HG03103 (cell line): ENCODE results near the gene WNT1.
A peak's percentile ranks its signal among the peaks of the same experiment; 100 is the strongest.

Experiments used
- ATAC-seq: cut with Tn5 transposase; IDR thresholded peaks from one replicate; pipeline ENCODE4 v1.9.1; 2021; ENCODE audit warnings: low read depth; ENCODE audit not compliant: unreplicated experiment

The WNT1 gene

DNA sequence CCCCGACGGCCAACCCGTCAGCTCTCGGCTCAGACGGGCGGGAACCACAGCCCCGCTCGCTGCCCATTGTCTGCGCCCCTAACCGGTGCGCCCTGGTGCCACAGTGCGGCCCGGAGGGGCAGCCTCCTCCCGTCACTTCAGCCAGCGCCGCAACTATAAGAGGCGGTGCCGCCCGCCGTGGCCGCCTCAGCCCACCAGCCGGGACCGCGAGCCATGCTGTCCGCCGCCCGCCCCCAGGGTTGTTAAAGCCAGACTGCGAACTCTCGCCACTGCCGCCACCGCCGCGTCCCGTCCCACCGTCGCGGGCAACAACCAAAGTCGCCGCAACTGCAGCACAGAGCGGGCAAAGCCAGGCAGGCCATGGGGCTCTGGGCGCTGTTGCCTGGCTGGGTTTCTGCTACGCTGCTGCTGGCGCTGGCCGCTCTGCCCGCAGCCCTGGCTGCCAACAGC, at the start of gene WNT1:
WNT1 (plus strand) TSS at position 32 of the 450 bp plus-strand sequence; CDS start at position 361, 329 bp downstream.
- no peak for ATAC-seq

DNA sequence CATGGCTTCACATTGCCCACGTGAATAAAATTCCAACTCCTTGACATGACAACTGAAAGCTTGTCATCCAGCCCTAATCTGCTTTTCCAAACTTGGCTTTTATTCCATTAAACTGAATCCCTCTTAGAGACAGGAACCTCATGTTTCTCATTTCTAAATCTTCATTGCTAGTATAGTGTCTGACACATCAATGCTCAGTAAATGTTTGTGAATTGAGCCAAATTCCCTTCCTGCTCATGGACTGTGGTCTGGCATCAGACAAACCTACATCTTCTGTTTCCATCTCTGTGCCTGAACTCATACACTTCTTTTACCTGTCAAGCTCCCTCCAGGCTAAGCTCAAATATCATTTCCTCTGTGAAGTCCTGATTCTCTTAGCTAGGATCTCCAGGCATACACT, 48.6 kb upstream of the WNT1 start:
- ATAC-seq = no peak

DNA sequence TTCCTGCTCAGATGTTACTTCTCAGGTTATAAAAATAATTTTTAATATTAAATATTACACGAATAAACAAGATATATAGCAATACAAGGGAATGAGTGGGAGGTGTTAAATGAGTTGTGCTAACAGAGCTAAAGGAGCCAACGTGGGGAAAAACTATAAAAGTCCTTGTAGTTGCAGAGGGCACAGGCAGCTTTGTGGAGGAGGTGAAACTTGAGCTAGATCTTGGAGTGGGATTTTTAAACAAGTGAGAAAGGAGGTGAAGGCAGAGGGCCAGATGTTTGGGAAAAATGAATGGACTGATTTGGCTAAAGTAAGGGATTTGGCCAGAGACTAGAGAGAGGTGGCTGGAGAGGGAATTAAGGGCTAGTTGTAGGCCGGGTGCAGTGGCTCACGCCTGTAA, 47.6 kb upstream of the WNT1 start:
- ATAC-seq = no peak

DNA sequence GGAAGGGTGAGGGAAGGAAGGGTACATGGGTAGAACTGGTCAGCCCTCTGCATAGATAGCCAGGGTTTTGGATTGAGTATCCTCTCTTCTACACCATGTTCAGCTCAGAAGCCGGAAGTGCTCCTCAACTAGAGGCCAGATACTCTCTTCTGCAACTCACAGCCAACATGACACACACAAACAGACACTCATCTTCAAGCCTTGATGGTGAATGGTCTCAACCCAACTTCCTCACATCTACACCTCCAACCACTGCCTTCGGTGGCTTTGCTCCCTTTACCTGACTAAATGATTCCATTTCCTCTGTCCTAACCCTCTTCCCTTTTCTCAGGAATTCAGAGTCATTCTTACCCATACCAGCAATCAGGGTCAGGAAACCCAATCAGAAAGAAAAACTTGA, 45.2 kb upstream of the WNT1 start:
- ATAC-seq = no peak

DNA sequence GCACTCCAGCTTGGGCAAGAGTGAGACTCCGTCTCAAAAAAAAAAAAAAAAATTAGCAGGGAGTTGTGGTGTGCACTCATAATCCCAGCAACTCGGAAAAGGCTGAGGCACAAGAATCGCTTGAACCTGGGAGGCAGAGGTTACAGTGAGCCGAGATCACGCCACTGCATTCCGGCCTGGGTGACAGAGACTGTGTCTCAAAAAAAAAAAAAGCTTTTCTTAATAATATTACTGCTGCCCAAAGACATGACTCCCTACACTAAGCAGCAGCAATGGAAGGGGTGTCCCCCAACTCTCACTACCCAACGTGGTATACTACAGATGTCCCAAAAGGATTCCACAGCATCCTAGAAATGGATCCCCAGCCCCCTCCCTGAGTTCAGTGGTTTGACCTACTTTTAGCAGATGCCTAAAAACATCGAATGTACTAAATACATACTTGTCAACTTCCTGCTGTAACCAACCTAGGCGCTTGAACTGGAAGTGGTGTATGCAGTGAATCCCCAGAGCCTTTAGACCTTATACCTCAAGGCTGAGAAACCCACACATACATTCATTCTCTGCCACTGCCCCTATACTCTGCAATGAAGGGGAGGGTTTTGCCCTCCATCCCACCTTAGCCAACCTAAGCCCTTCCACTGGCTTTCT, 44.3 kb upstream of the WNT1 start:
- ATAC-seq = no peak

DNA sequence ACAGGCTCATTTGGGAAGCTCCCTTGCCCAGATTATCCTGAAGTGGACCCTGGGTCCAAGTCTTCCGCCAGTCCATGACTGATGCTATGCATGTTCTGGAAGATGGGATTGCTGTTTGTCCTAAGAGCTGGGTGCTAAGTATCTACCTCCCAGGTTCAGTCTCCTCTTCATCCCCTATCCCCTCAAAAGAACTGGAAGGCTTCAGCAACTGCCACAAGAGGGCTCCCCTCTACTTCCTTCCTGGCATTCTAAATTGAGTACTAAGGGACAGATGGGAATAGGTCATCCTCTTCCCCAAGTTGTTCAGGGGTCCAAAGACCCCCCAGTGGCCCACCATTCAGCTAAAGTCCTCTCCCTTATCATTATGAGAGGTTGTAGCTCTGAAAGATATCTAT, 43.8 kb upstream of the WNT1 start:
- ATAC-seq = no peak

DNA sequence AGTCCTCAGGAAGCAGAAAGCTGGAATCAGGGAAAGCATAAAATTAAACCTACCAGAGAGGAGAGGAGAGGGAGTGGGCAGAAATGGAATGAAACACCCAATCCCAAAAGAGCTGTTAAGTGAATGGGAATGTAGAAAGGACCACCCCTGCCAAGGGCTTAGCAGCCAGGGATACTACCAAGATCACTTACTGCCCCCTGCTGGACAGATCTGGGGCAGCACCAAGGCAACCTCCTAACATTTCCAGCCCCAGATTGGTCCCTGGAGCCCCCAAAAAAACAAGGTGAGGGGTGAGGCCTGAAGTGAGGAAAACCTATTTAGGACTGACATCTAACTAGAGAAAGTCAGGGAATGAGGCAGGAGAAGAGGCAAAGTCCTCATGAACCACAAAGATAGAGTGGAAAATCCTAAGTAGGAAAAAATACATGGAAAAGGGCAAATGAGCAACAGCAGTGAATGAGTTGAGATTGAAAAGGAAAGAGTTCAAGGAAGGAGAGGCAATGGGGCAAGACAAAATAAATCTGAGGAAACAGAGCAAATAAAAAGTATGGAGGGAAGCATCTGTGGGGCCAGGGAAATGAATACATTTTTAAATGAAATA, 41.6 kb upstream of the WNT1 start:
- ATAC-seq = no peak

DNA sequence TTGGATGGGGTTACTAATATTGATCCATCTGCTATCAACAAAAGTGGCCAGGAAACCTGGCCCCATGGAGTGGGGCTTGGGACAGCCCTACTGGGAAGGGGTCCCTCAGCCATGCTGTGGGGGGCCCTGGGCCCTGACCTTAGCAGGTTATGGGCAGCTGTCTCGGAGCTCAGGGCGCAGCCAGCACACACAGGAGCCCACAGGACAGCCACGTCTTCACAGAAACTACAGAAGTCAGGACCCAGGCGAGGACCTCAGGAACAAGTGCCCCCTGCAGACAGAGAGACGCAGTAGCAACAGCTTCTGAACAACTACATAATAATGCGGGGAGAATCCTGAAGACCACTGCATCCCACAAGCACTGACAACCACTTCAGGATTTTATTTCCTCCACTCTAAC, 41.0 kb upstream of the WNT1 start:
- no peak for ATAC-seq

DNA sequence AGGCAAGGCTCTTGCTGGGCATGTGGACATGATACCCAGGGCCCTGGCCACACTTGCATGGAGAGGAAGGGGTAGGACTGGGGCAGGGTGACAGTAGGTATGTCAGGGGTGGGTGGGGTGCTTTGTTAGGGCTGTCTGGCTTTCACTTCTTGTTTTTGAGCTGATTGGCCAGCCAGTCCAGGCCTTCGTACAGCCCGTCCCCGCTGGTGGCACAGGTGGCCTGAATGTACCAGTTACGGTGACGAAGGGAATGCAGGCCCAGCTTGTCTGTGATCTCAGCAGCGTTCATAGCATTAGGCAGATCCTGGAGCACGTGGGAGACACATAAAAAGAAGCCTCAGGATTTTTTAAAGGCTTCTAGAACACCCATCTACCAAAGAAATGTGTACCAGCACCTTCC, 39.3 kb upstream of the WNT1 start:
- ATAC-seq = no peak

DNA sequence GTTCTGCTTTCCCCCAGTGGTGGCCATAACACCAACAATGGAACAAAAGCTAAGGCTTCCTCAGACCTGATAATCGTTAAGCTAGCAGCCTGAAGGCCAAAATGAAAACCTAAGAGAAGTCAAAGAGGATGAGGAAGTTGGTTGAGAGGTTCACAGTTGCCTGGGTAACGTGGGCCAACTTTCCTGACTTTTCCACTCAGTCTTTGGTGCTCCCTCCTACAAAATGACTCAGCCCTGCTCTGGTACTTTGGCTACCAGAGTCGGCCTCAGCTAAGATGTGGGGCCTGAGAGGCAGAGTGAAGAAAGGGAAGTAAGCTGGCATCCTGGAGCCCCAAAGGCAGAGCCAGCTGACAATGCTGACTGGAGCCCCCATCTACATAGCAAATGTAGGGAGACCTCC, 37.9 kb upstream of the WNT1 start:
- ATAC-seq = no peak

DNA sequence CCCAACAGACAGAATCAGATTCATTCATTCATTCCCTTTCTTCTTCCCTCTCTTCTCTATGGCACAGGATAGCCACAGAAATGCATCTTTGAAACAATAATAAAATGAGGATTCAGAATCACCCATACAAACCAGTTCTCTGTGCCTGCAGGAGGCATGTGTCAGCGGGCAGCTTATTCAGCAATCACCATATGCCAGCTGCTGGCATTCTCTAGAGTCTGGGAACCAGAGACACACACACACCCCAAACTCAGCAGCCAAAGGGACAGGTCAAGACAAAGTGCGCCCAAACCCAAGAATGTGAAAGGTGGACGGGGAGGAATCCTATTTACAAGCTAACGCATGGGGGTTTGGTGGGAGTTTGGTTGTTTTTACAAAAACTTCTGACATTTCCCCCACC, 34.9 kb upstream of the WNT1 start:
- no peak for ATAC-seq

DNA sequence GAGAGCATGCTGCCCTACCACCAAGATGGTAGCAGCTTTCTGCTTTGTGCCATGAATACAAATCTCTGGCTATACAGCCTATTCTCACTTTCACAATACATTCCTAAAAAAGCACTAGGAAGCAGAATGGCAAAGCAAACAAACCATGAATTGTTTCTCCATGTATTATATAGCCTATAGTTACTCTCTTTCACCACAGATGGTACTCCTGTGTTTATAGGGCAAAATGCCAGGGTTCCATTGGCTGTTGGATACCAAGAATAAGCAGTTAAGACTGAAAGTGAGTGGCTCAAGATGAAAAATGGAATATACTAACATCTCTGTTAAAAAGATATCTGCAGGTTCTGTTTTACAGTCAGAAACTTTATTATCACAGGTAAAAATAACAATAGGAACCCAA, 31.9 kb upstream of the WNT1 start:
- no peak for ATAC-seq

DNA sequence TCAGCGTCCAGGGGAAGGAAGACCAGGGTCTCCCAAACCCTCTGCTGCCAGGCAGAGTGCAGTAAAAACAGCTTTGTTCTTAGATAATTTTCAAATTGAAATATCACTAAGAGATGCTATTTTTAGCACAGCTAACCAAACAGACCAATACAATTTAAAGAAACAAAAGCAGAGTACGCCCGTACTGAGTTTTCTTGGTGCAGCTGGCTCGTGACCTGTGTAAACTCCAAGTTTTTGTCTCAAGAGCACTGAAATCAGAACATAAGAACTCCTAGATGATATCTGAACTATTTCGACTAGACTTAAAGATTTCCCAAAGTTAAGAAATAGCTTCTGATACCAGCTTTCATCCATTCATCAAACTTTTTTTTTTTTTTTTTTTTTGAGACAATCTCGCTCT, 31.2 kb upstream of the WNT1 start:
- ATAC-seq = no peak

DNA sequence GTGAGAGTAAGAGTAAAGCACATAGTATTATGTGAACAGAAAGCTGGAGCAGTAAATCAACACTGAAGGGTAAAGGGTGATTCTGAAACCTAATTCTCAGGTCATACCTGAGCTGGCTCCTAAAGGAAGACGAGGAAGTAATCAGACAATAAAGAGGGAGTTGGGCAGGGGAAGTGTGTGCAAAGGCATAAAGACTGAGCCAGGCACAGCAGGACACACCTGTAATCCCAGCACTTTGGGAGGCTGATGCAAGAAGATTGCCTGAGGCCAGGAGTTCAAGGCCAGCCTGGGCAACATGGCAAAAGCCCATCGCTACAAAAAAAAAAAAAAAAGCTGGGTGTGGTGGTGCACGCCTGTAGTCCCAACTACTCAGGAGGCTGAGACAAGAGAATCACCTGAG, 30.4 kb upstream of the WNT1 start:
- no peak for ATAC-seq

DNA sequence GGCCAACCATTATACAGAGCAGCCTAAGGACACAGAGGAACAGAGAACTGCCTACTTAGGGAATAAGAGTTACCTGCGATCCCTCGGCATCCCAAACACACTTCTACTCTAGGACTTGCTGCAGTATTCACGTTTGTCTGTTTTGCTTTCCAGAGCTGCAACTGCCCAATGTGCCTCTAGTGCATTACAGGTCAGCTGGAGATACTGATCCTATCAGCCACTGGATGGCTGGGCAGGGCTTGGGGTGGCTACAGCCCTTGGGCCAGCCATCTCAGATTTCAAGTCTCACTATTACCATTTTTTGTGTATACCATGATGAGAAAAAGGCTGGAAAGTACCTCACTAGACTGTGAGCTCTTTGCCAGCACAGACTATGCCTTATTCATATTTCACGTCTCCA, 25.4 kb upstream of the WNT1 start:
- no peak for ATAC-seq

DNA sequence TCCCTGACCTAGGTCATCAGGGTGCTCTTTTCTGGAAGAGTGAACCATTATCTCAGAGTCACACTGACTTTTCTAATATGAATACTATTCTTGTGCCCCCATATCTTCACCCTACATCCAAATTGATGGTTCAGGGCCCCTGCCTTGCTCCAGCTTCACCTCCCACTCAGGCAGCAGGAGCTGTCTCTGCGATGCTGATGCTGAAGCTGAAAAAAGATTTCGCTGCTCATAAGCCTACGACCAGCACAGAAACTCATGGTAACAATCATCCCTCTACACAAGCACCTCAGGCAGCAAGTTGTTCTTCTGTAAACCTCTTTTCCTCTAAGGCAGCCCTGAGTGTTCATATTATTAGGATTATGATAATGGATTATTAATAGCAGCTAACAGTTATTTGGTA, 24.1 kb upstream of the WNT1 start:
- ATAC-seq = no peak

DNA sequence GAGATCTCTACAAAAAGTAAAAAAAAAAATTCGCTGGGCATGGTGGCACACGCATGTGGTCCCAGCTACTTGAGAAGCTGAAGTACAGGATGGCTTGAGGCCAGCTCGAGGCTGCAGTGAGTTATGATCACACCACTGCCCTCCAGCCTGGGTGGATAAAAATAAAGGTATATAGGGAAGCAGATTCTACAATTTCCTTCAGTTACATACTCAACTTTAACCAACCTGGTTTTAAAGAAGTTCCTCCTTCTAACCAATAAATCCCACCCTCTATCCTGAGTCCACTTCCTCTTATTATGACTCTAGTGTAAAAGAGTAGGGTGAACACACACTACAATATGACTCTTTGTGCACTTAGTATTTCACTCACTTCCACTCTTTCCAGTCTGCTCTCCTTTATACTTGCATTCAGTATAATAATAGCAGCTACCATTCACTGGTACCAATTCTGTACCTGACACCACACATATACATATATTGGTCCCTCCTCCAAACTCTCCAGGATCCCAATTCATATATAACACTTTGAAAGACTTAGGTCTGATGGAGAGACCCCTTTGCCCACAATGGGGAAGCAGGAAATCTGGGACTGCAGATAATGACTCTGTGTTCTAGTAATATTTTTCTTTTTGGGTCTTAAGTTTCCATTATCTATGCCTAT, 23.2 kb upstream of the WNT1 start:
- ATAC-seq = no peak

DNA sequence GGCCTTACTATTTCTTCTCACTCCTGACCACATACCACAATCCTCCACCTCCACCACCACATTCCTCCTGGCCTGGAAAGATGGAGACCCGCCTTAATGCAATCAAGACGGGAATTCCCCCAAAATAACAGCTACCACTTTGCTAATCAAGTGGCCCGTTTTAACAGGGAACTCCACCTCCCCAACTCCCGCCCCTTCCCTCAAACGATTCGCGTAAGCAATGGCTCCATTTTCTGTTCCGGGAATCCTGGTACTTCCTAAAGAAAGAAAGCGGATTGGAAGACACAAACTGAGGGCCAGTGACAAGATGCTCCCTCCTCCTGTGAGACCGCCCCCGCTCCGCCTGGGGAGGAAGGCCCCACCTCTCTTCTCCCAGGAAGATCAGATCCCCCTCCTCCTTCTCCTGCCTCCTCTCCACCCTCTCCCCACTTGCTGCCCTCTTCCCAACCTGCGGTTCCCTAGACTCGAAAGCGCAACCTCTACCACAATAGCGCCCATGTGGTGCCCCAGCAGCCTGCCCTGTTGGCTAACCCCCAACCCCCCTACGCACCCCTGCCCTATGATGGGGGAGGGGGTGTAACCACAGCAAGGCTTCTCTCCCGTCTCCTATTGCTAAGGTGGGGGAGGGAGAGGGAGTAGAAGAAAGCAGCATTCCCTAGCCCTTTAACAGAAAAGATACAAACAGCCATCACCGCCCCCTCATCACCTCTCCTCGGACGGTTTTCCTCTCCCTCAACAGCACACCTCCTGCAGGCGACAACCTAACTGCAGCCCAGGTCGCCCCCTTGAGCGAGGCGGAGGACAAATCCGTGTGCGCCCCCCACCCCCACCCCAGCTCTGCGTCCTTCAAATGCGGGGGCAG, 21.6 kb upstream of the WNT1 start:
- ATAC-seq = no peak

DNA sequence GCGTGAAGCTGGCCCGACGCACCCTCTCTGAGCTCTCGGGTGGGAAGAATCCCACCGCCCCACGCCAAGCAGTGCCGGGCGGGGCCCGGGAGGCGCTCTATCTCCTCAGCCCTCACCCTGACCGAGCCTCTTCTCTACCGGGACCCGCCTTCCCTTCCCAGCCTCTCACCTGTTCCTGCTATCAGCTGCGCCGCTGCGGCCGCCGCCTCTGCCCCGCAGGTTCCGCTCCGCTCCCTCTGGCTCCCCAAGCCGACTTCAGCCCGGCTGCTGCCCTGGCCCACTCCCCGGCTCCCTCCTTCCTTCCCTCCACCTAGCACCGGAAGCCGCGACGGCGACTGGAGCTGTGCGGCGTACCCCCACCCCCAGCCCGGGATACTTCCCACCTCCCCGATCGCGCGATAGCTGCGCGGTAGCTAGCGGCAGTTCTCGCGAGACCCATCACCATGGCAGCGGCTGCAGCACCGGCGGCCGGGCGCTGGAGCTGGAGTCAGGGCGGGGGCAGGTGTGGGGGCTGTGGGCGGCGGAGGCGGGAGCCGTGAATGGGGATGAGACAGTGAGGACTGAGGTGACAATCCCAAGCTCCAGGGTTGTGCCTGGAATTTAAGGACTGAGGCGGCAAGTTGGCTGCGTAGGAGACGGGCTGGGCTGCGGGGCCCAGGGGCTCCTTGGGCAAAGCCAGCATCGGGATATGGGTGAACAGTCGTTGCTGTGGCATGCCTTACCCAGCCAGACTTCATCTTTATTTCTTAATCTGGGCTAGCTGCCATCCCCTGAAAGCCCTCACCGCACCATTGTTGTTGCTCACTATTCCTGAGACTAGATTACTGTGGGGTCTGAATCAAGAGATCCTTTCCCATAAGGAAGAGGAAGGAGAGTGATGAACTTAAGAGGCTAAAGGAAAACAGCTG, 20.7 kb upstream of the WNT1 start, which contains the start of gene ARF3:
ARF3 (minus strand) TSS at position 347 of the 908 bp plus-strand sequence. CDS start 16,392 bp downstream, outside the sequence.
- peak; percentile 87 for ATAC-seq

DNA sequence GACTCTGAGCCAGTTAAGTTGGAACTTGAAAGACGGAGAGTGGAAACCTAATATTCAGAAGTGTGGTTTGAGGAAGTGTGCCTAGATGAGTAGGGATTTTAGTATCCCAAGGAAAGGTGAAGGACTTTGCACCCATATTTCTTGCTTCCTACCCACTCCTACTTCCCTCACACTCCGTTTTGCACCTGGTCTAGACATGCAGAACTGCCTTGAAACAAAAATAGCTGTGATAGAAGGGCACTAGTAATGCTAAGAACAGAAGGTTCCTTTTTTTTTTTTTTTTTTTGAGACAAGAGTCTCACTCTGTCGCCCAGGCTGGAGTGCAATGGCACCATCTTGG, 20.1 kb upstream of the WNT1 start:
- ATAC-seq = no peak
